MCF 10A (cell line): ENCODE measurements around the gene CHRND. TPM values are rescaled to one million over a fixed set of nuclear protein-coding genes. Genes with fewer than 3 reads are reported as not detected.

Source experiments
- BruUV-seq: library from RNA; stranded (reverse); fragments of 400-500 nt; replicated peaks from 2 replicates; lab custom pipeline; 2021; lab: Mats Ljungman, UMichigan
- CTCF ChIA-PET: fragments of 300-600 bp; sonication (Branson Sonifier 250); formaldehyde crosslinking; extraction: SDS; loops from one replicate; lab custom pipeline; 2021; ENCODE audit warnings: antibody characterized with exemption, inconsistent platforms; lab: Yijun Ruan, JAX
- POLR2A ChIA-PET: fragments of 300-600, 350-650 bp; sonication (Branson Sonifier 250); formaldehyde crosslinking; extraction: SDS; loops from one replicate; lab custom pipeline; 2020; ENCODE audit warnings: antibody characterized with exemption, inconsistent platforms; lab: Yijun Ruan, JAX
- DNase-seq: peaks from one replicate; pipeline ENCODE4 v3.0.0-alpha.2; 2018; ENCODE audit not compliant: unreplicated experiment
- H3K27ac Mint-ChIP-seq: one replicate; pipeline ENCODE4 v1.8.0; 2022; ENCODE audit warnings: mild to moderate bottlenecking, low read depth, mixed read lengths; ENCODE audit not compliant: unreplicated experiment
- H3K27me3 Mint-ChIP-seq: one replicate; pipeline ENCODE4 v1.8.0; 2022; ENCODE audit warnings: mixed read lengths; ENCODE audit not compliant: insufficient read depth, unreplicated experiment
- H3K36me3 Mint-ChIP-seq: one replicate; pipeline ENCODE4 v1.8.0; 2022; ENCODE audit warnings: mild to moderate bottlenecking, moderate library complexity, mixed read lengths; ENCODE audit not compliant: insufficient read depth, unreplicated experiment
- H3K4me1 Mint-ChIP-seq: one replicate; pipeline ENCODE4 v1.8.0; 2022; ENCODE audit warnings: mixed read lengths; ENCODE audit not compliant: insufficient read depth, unreplicated experiment
- H3K4me3 Mint-ChIP-seq: one replicate; pipeline ENCODE4 v1.8.0; 2022; ENCODE audit warnings: mild to moderate bottlenecking, moderate library complexity, mixed read lengths; ENCODE audit not compliant: unreplicated experiment
- H3K9me3 Mint-ChIP-seq: one replicate; pipeline ENCODE4 v1.8.0; 2022; ENCODE audit warnings: mixed read lengths; ENCODE audit not compliant: unreplicated experiment
- intact Hi-C: fragments of 100-400 bp; cut with micrococcal nuclease; formaldehyde crosslinking; loops from 2 replicates; pipeline ENCODE4 v1.14.1; 2022
- total RNA-seq: library from RNA; stranded (reverse); gene quantifications from 2 replicates; pipeline ENCODE4 v1.2.3, GENCODE V29; 2022
- TF ChIP-seq, protein P1 (sequence below): fragments of 200-600 bp; IDR thresholded peaks from one replicate; pipeline ENCODE4 v1.8.0; 2022; ENCODE audit warnings: antibody characterized with exemption, mild to moderate bottlenecking; ENCODE audit not compliant: unreplicated experiment

The CHRND gene
- total RNA-seq, 1 experiment from 2014 or later, result not detected

GRCh38 chr2:232527905-232528470 lies 2.0 kb downstream of the CHRND start:
- TF ChIP-seq, protein P1, sequence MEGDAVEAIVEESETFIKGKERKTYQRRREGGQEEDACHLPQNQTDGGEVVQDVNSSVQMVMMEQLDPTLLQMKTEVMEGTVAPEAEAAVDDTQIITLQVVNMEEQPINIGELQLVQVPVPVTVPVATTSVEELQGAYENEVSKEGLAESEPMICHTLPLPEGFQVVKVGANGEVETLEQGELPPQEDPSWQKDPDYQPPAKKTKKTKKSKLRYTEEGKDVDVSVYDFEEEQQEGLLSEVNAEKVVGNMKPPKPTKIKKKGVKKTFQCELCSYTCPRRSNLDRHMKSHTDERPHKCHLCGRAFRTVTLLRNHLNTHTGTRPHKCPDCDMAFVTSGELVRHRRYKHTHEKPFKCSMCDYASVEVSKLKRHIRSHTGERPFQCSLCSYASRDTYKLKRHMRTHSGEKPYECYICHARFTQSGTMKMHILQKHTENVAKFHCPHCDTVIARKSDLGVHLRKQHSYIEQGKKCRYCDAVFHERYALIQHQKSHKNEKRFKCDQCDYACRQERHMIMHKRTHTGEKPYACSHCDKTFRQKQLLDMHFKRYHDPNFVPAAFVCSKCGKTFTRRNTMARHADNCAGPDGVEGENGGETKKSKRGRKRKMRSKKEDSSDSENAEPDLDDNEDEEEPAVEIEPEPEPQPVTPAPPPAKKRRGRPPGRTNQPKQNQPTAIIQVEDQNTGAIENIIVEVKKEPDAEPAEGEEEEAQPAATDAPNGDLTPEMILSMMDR, result no peak
- BruUV-seq, result no TSS peak
- no peak overlapping the region for H3K27ac Mint-ChIP-seq
- H3K4me1 Mint-ChIP-seq, result peaks cover 5% of the 10 kb centered on the region
- POLR2A ChIA-PET, result no interaction called here
- H3K9me3 Mint-ChIP-seq, result no peaks in the 10 kb centered on the region
- no peak overlapping the region for H3K4me3 Mint-ChIP-seq
- intact Hi-C loops, result no loop called here
- CTCF ChIA-PET, result no interaction called here
- DNase-seq, result no peak
- no peaks in the 10 kb centered on the region for H3K36me3 Mint-ChIP-seq
- H3K27me3 Mint-ChIP-seq, result peaks cover 7% of the 10 kb centered on the region

GRCh38 chr2:232528746-232529460 lies 2.9 kb downstream of the CHRND start:
- BruUV-seq, result no TSS peak
- ChIA-PET POLR2A (no interaction called here), CTCF (no interaction called here)
- TF ChIP-seq, protein P1, result no peak
- Mint-ChIP-seq H3K9me3 (no peaks in the 10 kb centered on the region), H3K4me3 (no peak overlapping the region), H3K27me3 (no peaks in the 10 kb centered on the region), H3K36me3 (no peaks in the 10 kb centered on the region), H3K4me1 (peaks cover 5% of the 10 kb centered on the region), H3K27ac (no peak overlapping the region)
- DNase-seq, result no peak
- intact Hi-C loops, result no loop called here

DNA sequence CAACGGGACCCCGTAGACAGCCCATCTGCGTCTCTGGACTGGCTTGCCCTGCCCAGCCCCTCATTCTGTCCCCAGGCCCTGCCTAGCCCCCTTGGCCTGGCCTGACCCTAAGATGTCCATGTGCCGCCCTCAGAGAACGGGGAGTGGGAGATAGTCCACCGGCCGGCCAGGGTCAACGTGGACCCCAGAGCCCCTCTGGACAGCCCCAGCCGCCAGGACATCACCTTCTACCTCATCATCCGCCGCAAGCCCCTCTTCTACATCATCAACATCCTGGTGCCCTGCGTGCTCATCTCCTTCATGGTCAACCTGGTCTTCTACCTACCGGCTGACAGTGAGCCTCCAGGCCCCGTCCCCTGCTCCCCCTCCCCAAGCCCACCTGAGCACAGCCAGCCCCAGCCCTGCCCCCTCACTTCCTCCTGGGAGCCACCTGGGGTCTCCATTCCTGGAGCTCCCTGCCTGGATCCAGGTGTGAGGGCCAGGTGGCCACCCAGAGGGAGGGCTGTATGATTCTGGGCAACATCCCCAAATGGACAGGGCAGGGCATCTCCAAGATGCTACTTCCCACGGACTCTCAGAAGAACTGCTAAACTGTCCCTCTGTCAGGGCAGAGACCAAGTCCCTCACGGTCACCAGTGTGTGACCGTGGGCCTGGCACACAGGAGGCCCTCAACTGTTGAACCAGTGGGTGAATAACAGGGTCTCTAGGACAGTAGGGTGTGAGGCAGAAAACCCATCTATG lies 4.0 kb downstream of the CHRND start:
- no peak for DNase-seq
- CTCF ChIA-PET, result interaction anchor here (0.6 to 1.4 kb wide), 2 partner anchors 8 to 82 kb away, joined by 3 to 6 read pairs; no protein-coding TSS in a partner anchor
- Mint-ChIP-seq H3K36me3 (no peaks in the 10 kb centered on the region), H3K27ac (no peak overlapping the region), H3K4me1 (peaks cover 5% of the 10 kb centered on the region), H3K27me3 (no peaks in the 10 kb centered on the region), H3K9me3 (no peaks in the 10 kb centered on the region), H3K4me3 (no peak overlapping the region)
- intact Hi-C loops, result no loop called here
- TF ChIP-seq, protein P1, result no peak
- POLR2A ChIA-PET, result no interaction called here
- no TSS peak for BruUV-seq
